Measurements from ENCODE around the gene PCDH9.

GRCh38 chr13:66562054-66562453, 668.1 kb downstream of the PCDH9 start:
- TF ChIP-seq EZH2 (IDR thresholded peaks at IDR 0.05; ENCODE audit: insufficient read depth, low read length) (no peak), CTCF (IDR thresholded peaks at IDR 0.05; ENCODE audit: insufficient read depth, low read depth, low read length) (no peak)

Measured in astrocyte (in vitro differentiated cells and primary cell).